ENCODE measurements around the gene RAB11FIP3. TPM values are rescaled to one million over a fixed set of nuclear protein-coding genes. Genes with fewer than 3 reads are reported as not detected.

Gene RAB11FIP3
- total and polyA plus RNA-seq, 10 of the 15 experiments (the other 5 are each of a cell fraction or from before 2014, with no cell fraction given) = 1.2 to 27.3 (median 7.7) TPM

DNA sequence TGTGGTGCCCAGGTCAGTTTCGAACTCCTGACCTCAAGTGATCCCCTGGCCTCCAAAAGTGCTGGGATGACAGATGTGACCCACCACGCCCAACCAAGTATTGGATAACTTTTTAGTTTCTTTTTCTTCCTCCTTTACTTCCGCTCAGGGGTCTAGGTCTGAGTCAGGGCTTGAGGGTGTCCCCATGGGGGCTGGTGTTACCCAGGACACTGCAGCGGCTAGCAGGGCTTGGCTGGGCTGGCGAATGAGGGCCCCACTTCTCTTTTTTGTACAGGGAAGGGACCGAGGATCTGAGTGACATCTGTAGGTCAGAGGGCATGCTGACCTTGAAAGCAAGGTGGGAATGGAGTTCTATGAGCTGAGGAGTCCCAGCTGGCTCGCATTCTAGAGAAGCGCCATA, 24.9 kb downstream of the RAB11FIP3 start (continued):
- TF ChIP-seq, protein P1, sequence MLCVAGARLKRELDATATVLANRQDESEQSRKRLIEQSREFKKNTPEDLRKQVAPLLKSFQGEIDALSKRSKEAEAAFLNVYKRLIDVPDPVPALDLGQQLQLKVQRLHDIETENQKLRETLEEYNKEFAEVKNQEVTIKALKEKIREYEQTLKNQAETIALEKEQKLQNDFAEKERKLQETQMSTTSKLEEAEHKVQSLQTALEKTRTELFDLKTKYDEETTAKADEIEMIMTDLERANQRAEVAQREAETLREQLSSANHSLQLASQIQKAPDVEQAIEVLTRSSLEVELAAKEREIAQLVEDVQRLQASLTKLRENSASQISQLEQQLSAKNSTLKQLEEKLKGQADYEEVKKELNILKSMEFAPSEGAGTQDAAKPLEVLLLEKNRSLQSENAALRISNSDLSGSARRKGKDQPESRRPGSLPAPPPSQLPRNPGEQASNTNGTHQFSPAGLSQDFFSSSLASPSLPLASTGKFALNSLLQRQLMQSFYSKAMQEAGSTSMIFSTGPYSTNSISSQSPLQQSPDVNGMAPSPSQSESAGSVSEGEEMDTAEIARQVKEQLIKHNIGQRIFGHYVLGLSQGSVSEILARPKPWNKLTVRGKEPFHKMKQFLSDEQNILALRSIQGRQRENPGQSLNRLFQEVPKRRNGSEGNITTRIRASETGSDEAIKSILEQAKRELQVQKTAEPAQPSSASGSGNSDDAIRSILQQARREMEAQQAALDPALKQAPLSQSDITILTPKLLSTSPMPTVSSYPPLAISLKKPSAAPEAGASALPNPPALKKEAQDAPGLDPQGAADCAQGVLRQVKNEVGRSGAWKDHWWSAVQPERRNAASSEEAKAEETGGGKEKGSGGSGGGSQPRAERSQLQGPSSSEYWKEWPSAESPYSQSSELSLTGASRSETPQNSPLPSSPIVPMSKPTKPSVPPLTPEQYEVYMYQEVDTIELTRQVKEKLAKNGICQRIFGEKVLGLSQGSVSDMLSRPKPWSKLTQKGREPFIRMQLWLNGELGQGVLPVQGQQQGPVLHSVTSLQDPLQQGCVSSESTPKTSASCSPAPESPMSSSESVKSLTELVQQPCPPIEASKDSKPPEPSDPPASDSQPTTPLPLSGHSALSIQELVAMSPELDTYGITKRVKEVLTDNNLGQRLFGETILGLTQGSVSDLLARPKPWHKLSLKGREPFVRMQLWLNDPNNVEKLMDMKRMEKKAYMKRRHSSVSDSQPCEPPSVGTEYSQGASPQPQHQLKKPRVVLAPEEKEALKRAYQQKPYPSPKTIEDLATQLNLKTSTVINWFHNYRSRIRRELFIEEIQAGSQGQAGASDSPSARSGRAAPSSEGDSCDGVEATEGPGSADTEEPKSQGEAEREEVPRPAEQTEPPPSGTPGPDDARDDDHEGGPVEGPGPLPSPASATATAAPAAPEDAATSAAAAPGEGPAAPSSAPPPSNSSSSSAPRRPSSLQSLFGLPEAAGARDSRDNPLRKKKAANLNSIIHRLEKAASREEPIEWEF (IDR thresholded peaks at IDR 0.05; ENCODE audit: insufficient replicate concordance, low read depth, low read length) = no peak
- TF ChIP-seq IRF5 (IDR thresholded peaks at IDR 0.05; ENCODE audit: borderline replicate concordance) (no peak), RBBP5 (conservative IDR thresholded peaks at IDR 0.05) (no peak), MEF2B (IDR thresholded peaks at IDR 0.05; ENCODE audit: partially characterized antibody, poor library complexity, severe bottlenecking) (no peak), SUPT20H (IDR thresholded peaks at IDR 0.05; ENCODE audit: borderline replicate concordance, control insufficient read depth, low read depth, low read length) (no peak), CBX3 (IDR thresholded peaks at IDR 0.05; ENCODE audit: borderline replicate concordance, low read depth) (no peak), CREB1 (IDR thresholded peaks at IDR 0.05; ENCODE audit: low read depth) (no peak), USF1 (IDR thresholded peaks at IDR 0.05; ENCODE audit: borderline replicate concordance, extremely low read length, insufficient read depth, low read depth, low read length) (no peak), E4F1 (IDR thresholded peaks at IDR 0.05; ENCODE audit: borderline replicate concordance, partially characterized antibody) (no peak), BACH1 (IDR thresholded peaks at IDR 0.05; ENCODE audit: borderline replicate concordance) (no peak), EP300 (IDR thresholded peaks at IDR 0.05; ENCODE audit: borderline replicate concordance in 1 of 2, control insufficient read depth in 1 of 2, low read depth in 2 of 2, low read length in 2 of 2) (no peak), FOS (IDR thresholded peaks at IDR 0.05; ENCODE audit: borderline replicate concordance, extremely low read depth, insufficient read length) (no peak), STAT3 (IDR thresholded peaks at IDR 0.05; ENCODE audit: low read depth, low read length) (no peak), NFYB (IDR thresholded peaks at IDR 0.05; ENCODE audit: insufficient read depth, low read depth, low read length) (no peak), TBL1XR1 (IDR thresholded peaks at IDR 0.05; ENCODE audit: low read depth, low read length) (no peak), ZNF217 (IDR thresholded peaks at IDR 0.05) (no peak), ZSCAN29 (IDR thresholded peaks at IDR 0.05) (no peak), ETV6 (conservative IDR thresholded peaks at IDR 0.05 in 1 of 2, IDR thresholded peaks at IDR 0.05 in 1 of 2; ENCODE audit: borderline replicate concordance in 1 of 2, low read depth in 1 of 2) (peak in 1 of 2 experiments; percentile 64; a peak in 2 of 4 replicates), KAT2A (conservative IDR thresholded peaks at IDR 0.05; ENCODE audit: control insufficient read depth, low read depth, low read length) (no peak), SIN3A (IDR thresholded peaks at IDR 0.05; ENCODE audit: low read depth, low read length) (no peak)
